Measurements from ENCODE around the gene PSMD5.

- no peak for TF ChIP-seq CTCF (IDR thresholded peaks at IDR 0.05; ENCODE audit: insufficient read depth, low read length, poor library complexity, severe bottlenecking)
- TF ChIP-seq EZH2phosphoT487 (conservative IDR thresholded peaks at IDR 0.05; ENCODE audit: low read length) = no peak
Observed at GRCh38 chr9:120868339-120868675, 25.6 kb upstream of the PSMD5 start.

Measured in SU-DHL-6 (cell line).